ENCODE data around the gene MKNK2.

Gene MKNK2

GRCh38 chr19:2014131-2014571, 36.9 kb downstream of the MKNK2 start:
- TF ChIP-seq SUZ12 (IDR thresholded peaks at IDR 0.05; ENCODE audit: extremely low read depth, insufficient read depth, insufficient read length): no peak
- TF ChIP-seq ZNF274 (IDR thresholded peaks at IDR 0.05; ENCODE audit: low read depth, low read length): no peak
- no peak for TF ChIP-seq YY1 (IDR thresholded peaks at IDR 0.05; ENCODE audit: insufficient read depth, insufficient read length)
- peak overlapping the region; percentile 8 for H3K4me3 ChIP-seq (ENCODE audit: insufficient read length, low read depth)
- DNase-seq (ENCODE audit: low read depth, low spot score): no peak
- H3K36me3 ChIP-seq (ENCODE audit: insufficient read depth, insufficient read length, low read length): peaks cover 15% of the 10 kb centered on the region
- H3K9me3 ChIP-seq (ENCODE audit: insufficient read depth, low read length): no peaks in the 10 kb centered on the region
- H3K9ac ChIP-seq (ENCODE audit: insufficient read length, low read depth): peak overlapping the region; percentile 42
- H3K4me1 ChIP-seq (ENCODE audit: insufficient read depth, insufficient read length): peaks cover 9% of the 10 kb centered on the region
- no peaks in the 10 kb centered on the region for H3K27me3 ChIP-seq (ENCODE audit: insufficient read depth, insufficient read length)

GRCh38 chr19:2013683-2013961, 37.4 kb downstream of the MKNK2 start:
- DNase-seq (ENCODE audit: low read depth, low spot score): no peak
- peaks cover 16% of the 10 kb centered on the region for H3K36me3 ChIP-seq (ENCODE audit: insufficient read depth, insufficient read length, low read length)
- H3K9me3 ChIP-seq (ENCODE audit: insufficient read depth, low read length): no peaks in the 10 kb centered on the region
- H3K4me1 ChIP-seq (ENCODE audit: insufficient read depth, insufficient read length): peaks cover 9% of the 10 kb centered on the region
- no peak overlapping the region for H3K4me3 ChIP-seq (ENCODE audit: insufficient read length, low read depth)
- no peak for TF ChIP-seq SUZ12 (IDR thresholded peaks at IDR 0.05; ENCODE audit: extremely low read depth, insufficient read depth, insufficient read length)
- TF ChIP-seq YY1 (IDR thresholded peaks at IDR 0.05; ENCODE audit: insufficient read depth, insufficient read length): no peak
- no peak for TF ChIP-seq ZNF274 (IDR thresholded peaks at IDR 0.05; ENCODE audit: low read depth, low read length)
- no peaks in the 10 kb centered on the region for H3K27me3 ChIP-seq (ENCODE audit: insufficient read depth, insufficient read length)
- peak overlapping the region; percentile 32 for H3K9ac ChIP-seq (ENCODE audit: insufficient read length, low read depth)

- TF ChIP-seq YY1 (IDR thresholded peaks at IDR 0.05; ENCODE audit: insufficient read depth, insufficient read length): no peak
- no peak for TF ChIP-seq SUZ12 (IDR thresholded peaks at IDR 0.05; ENCODE audit: extremely low read depth, insufficient read depth, insufficient read length)
- TF ChIP-seq ZNF274 (IDR thresholded peaks at IDR 0.05; ENCODE audit: low read depth, low read length): no peak
- Histone ChIP-seq H3K27me3 (ENCODE audit: insufficient read depth, insufficient read length) (no peaks in the 10 kb centered on the region), H3K9ac (ENCODE audit: insufficient read length, low read depth) (peak overlapping the region; percentile 42), H3K4me1 (ENCODE audit: insufficient read depth, insufficient read length) (peaks cover 9% of the 10 kb centered on the region), H3K4me3 (ENCODE audit: insufficient read length, low read depth) (no peak overlapping the region), H3K9me3 (ENCODE audit: insufficient read depth, low read length) (no peaks in the 10 kb centered on the region), H3K36me3 (ENCODE audit: insufficient read depth, insufficient read length, low read length) (peaks cover 18% of the 10 kb centered on the region)
- DNase-seq (ENCODE audit: low read depth, low spot score): no peak
Observed at GRCh38 chr19:2012941-2013682, 37.9 kb downstream of the MKNK2 start.

- TF ChIP-seq YY1 (IDR thresholded peaks at IDR 0.05; ENCODE audit: insufficient read depth, insufficient read length): no peak
- TF ChIP-seq SUZ12 (IDR thresholded peaks at IDR 0.05; ENCODE audit: extremely low read depth, insufficient read depth, insufficient read length): no peak
- TF ChIP-seq ZNF274 (IDR thresholded peaks at IDR 0.05; ENCODE audit: low read depth, low read length): no peak
- Histone ChIP-seq H3K4me1 (ENCODE audit: insufficient read depth, insufficient read length) (peaks cover 6% of the 10 kb centered on the region), H3K36me3 (ENCODE audit: insufficient read depth, insufficient read length, low read length) (peaks cover 18% of the 10 kb centered on the region), H3K9me3 (ENCODE audit: insufficient read depth, low read length) (no peaks in the 10 kb centered on the region), H3K27me3 (ENCODE audit: insufficient read depth, insufficient read length) (no peaks in the 10 kb centered on the region), H3K4me3 (ENCODE audit: insufficient read length, low read depth) (no peak overlapping the region), H3K9ac (ENCODE audit: insufficient read length, low read depth) (peak overlapping the region; percentile 10)
- no peak for DNase-seq (ENCODE audit: low read depth, low spot score)
Observed at GRCh38 chr19:2011169-2011568, 39.9 kb downstream of the MKNK2 start.

- no peak for TF ChIP-seq SUZ12 (IDR thresholded peaks at IDR 0.05; ENCODE audit: extremely low read depth, insufficient read depth, insufficient read length)
- TF ChIP-seq YY1 (IDR thresholded peaks at IDR 0.05; ENCODE audit: insufficient read depth, insufficient read length): no peak
- TF ChIP-seq ZNF274 (IDR thresholded peaks at IDR 0.05; ENCODE audit: low read depth, low read length): no peak
- Histone ChIP-seq H3K4me3 (ENCODE audit: insufficient read length, low read depth) (no peak overlapping the region), H3K4me1 (ENCODE audit: insufficient read depth, insufficient read length) (peaks cover 4% of the 10 kb centered on the region), H3K27me3 (ENCODE audit: insufficient read depth, insufficient read length) (no peaks in the 10 kb centered on the region), H3K36me3 (ENCODE audit: insufficient read depth, insufficient read length, low read length) (peaks cover 18% of the 10 kb centered on the region), H3K9ac (ENCODE audit: insufficient read length, low read depth) (no peak overlapping the region), H3K9me3 (ENCODE audit: insufficient read depth, low read length) (no peaks in the 10 kb centered on the region)
- DNase-seq (ENCODE audit: low read depth, low spot score): no peak
Observed at GRCh38 chr19:2010135-2010668, 40.8 kb downstream of the MKNK2 start.

- Histone ChIP-seq H3K4me3 (ENCODE audit: insufficient read length, low read depth) (no peak overlapping the region), H3K9me3 (ENCODE audit: insufficient read depth, low read length) (no peaks in the 10 kb centered on the region), H3K36me3 (ENCODE audit: insufficient read depth, insufficient read length, low read length) (peaks cover 33% of the 10 kb centered on the region), H3K9ac (ENCODE audit: insufficient read length, low read depth) (no peak overlapping the region), H3K4me1 (ENCODE audit: insufficient read depth, insufficient read length) (no peaks in the 10 kb centered on the region), H3K27me3 (ENCODE audit: insufficient read depth, insufficient read length) (peaks cover 4% of the 10 kb centered on the region)
- peak; percentile 28 for DNase-seq (ENCODE audit: low read depth, low spot score)
- TF ChIP-seq YY1 (IDR thresholded peaks at IDR 0.05; ENCODE audit: insufficient read depth, insufficient read length): no peak
- no peak for TF ChIP-seq ZNF274 (IDR thresholded peaks at IDR 0.05; ENCODE audit: low read depth, low read length)
- TF ChIP-seq SUZ12 (IDR thresholded peaks at IDR 0.05; ENCODE audit: extremely low read depth, insufficient read depth, insufficient read length): no peak
Observed at GRCh38 chr19:2003874-2004273, 47.2 kb downstream of the MKNK2 start.

- no peaks in the 10 kb centered on the region for H3K4me1 ChIP-seq (ENCODE audit: insufficient read depth, insufficient read length)
- no peak for DNase-seq (ENCODE audit: low read depth, low spot score)
- H3K9me3 ChIP-seq (ENCODE audit: insufficient read depth, low read length): no peaks in the 10 kb centered on the region
- H3K36me3 ChIP-seq (ENCODE audit: insufficient read depth, insufficient read length, low read length): peaks cover 49% of the 10 kb centered on the region
- no peak overlapping the region for H3K4me3 ChIP-seq (ENCODE audit: insufficient read length, low read depth)
- peaks cover 4% of the 10 kb centered on the region for H3K27me3 ChIP-seq (ENCODE audit: insufficient read depth, insufficient read length)
- no peak overlapping the region for H3K9ac ChIP-seq (ENCODE audit: insufficient read length, low read depth)
- no peak for TF ChIP-seq SUZ12 (IDR thresholded peaks at IDR 0.05; ENCODE audit: extremely low read depth, insufficient read depth, insufficient read length)
- no peak for TF ChIP-seq YY1 (IDR thresholded peaks at IDR 0.05; ENCODE audit: insufficient read depth, insufficient read length)
- TF ChIP-seq ZNF274 (IDR thresholded peaks at IDR 0.05; ENCODE audit: low read depth, low read length): no peak
Observed at GRCh38 chr19:1999856-2000515, 51.1 kb downstream of the MKNK2 start.

Measured in NT2/D1 (cell line).